GM19023 (cell line): ENCODE results near the gene RNLS.

Experiments
- ATAC-seq: cut with Tn5 transposase; IDR thresholded peaks from one replicate; pipeline ENCODE4 v1.9.1; 2021; ENCODE audit warnings: mild to moderate bottlenecking, moderate library complexity; ENCODE audit not compliant: unreplicated experiment

RNLS gene

DNA sequence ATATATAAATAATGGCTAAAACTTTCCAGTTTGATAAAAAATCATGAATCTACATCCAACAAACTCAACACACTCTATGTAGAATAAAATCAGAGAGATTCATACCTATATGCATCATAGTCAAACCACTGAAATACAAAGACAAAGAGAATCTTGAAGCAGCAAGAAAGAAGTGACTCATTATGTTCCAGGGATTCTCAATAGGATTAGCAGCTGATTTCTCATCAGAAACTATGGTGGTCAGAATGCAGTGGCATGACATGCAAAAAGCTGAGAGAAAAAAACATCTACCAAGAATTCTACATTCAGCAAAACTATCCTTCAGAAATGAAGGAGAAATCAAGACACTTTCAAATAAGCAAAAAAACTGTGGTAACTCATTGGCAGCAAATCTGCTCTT lies 187.4 kb downstream of the RNLS start:
- ATAC-seq, result no peak

DNA sequence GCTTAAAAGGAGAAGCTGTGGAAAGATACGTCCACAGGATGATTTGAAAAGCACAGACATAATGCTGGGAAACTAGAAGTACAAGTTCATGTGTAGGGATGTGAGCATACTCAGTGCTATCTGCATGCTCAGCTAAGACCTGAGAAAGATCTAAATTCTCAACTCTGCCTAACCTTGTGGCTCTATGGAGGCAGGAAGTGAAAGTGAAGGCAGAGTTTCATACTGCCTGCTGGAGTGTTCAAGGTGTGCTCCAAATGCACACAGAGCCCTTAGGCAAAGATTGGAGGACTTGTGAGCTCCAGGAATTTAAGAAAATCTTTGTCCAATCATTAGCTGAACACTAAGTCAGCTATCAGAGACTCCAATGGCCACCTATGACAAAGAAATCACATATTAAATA lies 190.9 kb downstream of the RNLS start:
- ATAC-seq, result peak; percentile 85

DNA sequence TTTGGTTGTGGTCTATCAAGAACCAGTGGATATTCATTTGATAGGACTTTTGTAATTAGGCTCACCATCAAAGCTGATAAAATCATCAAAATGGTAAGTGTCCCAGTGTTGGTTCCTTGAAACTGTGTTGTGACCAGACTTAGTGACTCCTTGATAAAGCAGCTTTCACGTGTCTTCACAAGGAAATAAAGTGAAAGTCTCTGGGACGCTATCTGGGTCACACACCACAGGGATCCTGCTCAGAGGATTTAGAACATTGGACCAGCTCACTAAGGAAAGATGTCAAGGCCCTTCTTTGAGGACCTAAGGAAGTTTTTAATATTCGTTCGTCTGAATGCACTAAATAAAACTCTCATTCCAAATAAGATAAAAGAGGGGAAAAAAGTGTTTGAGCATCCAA lies 193.1 kb downstream of the RNLS start:
- ATAC-seq, result no peak

DNA sequence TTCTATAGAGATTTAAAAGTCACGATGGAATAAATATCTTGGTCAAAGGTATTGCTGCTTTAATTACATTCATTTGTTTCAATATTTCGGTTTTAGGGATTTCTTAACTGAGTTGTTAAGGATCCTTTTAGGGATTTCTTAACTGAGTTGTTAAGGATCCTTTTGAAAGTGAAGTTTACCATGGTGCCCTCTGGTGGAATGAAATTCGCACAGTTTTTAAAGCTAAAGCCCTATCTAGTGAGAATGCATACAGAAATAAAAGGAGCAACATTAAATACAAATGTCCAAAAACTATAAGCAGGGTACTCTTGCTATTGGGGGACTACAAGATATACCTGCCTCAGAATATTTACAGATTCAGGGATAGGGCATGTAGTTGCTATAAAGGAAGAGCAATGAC lies 193.7 kb downstream of the RNLS start:
- no peak for ATAC-seq

DNA sequence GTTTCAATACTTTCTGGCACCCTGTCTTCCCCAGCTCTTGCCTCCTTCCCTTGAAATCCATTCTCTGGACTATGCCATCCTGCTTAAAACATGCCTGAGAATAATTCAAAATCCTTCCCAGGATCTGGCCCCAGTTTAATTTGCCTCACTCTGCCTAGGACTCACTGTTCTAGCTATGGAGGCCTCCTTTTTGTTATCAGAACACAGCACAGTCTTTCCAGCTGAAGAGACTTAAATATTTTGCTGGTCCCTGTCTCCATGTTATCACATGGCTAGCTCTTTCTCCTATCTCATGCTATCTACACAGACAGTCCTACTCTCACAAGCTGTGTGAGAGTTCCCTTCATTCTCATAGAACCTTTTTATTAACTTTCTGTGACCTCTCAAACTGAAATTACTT lies 194.8 kb downstream of the RNLS start:
- ATAC-seq, result no peak

DNA sequence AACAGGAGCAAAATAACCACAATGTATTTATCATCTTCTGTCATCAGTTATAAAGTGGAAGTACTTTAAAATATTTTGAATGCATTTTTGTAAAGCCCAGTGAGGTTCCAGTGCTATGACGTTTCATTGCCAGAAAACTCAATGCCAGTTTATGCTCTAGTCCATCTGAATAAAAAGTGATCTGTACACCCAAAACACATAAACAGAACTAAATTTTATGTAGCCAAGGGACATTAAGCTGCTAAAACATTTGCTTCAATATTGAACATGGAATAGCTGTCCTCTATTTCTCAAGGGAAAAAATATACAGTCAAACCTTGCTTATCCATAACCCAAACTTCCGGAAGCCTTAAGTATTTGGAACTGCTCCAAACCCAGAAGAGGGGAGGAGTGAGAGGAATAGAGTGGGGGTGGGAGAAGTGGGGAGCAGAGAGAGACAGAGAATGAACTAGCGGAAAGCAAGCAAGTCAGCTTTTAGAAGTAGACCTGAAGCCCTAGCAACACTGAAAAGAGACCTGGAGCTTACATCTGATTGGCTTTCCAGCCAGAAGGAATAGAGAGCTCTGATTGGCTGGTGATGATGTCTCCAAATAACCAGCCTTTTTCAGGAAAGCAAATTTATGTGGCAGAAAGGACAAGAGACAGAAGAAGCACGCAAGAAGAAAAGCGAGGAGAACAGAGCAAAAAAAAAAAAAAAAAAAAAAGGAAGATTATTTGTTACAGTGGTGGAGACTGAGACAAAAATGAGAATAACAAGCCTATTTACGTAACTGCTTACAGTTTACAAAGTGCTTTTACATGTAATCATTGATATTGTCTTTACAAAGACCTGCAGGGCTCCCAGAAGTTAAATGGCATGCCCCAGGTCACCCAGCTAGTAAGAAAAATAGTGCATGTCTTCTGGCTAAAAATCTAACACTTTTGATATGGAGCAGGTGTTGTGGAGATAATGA lies 196.0 kb downstream of the RNLS start:
- ATAC-seq, result peak; percentile 43

DNA sequence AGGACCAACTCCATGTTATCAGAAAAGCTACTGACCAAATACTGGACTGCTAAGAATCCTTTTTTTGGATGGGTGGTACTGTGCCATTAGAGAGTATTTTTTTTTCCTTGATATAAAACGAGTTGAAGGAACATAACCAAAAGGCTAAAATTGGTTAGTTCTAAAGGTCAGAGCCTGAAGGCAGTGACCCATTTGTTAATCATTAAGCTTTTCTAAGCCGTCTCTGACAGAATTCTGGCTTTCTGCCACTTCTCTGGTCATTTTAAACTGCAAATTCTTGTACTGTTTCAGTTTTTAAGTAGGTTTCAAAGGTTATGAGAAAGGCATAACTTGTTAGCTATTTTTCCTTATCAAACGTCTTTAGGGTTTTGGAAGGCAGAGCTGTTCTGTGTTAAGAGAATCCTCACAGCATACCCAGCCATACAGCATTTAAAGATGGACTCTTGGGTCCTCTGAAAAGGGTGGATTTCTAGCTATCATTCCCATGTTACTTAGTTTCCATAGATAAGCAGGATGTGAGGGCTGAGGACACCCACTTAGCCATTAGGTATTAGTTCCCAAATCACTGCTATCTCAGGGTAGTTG lies 196.8 kb downstream of the RNLS start:
- ATAC-seq, result peak; percentile 46

DNA sequence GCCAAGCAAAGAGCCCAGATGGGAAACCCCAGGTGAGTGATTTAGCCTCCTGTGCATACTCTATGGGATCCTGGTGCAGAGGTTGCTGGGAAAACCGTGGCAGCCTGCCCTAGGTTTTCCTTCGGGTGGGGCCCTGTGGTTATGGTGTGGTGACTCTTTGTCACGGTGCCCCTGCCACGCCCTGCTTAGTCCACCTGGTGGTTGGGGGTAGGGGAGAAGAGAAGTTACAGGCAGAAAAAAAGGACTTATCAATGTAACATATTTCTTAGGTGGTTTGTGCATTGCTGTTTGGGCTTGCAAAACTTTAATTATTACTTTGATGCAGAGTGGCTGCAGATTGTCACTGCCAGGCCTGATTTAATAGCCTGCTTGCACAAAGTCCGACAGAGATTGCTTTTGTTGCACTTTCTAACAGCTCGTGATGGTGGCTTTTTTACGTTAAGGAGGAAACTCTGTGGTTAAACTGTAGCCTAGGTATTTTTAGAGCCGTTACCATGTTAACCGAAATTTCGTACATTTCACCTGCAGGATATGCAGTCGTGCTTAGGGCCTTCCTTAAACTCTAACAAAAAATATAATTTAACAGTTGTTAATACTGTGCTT lies 197.4 kb downstream of the RNLS start:
- peak; percentile 71 for ATAC-seq

DNA sequence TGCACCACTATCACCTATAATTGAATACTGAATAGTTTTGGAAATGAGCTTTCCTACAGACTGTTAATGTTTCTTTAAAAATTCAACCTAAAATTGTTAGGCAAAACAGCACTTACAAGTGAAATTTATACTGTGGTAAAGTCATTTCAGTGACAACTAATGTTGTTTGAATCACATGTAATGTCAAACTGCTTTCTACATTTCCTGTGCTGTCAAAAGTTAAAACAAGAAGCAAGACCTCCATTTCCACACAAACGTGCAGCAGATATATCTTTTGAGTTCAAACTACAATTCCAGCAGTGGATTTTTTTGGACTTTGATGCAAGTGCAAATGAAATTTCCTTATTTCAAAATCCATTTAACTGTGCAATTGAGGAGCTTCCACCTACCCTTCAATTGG lies 199.8 kb downstream of the RNLS start:
- no peak for ATAC-seq

DNA sequence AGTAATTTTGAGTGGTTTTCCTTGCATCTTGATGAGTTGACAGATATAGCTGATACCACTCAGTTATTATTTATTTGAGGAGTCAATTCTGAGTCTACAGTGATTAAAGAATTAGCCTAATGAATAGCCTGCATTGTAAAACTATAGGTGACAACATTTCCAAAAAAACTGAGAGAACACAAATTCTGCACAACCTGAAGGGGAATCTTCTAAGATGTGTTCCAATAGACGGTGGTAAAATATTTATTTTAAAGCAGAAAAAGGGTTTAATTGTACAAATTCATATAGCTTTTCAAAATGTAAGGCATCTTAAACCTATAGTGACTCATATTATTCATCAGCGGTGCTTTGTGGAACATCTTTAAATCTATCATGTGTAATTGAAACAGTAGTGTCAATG lies 200.4 kb downstream of the RNLS start:
- no peak for ATAC-seq

DNA sequence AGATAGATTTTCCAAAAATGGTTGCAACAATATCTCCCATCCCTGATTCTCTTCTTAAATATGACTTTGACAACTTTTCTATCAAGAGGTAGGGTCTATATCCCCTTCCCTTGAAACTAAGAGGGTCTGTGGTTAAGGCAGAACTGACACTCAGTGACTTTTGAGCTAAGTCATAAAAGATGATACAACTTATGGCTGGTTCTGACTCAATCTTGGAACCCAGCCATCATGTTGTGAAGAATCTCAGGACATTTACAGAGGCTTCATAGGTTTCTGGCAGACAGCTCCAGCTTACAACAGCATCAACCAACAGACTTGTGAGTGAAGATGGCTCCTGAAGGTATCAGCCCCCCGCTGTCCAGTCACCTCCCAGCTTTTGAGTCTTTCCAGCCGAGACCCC lies 203.5 kb downstream of the RNLS start:
- no peak for ATAC-seq

DNA sequence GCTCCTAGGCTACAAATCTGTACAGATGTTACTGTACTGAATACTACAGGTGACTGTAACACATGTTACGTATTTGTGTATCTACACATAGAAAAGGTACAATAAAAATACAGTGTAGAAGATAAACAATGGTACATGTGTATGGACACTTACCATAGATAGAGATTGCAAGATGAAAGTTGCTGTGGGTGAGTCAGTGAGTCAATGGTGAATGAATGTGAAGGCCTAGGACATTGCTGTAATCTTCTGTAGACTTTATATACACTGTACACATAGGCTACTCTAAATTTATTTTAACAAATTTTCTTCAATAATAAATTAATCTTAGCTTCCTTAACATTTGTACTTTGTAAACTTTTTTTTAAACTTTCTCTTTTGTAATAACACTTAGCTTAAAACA lies 205.6 kb downstream of the RNLS start:
- no peak for ATAC-seq

DNA sequence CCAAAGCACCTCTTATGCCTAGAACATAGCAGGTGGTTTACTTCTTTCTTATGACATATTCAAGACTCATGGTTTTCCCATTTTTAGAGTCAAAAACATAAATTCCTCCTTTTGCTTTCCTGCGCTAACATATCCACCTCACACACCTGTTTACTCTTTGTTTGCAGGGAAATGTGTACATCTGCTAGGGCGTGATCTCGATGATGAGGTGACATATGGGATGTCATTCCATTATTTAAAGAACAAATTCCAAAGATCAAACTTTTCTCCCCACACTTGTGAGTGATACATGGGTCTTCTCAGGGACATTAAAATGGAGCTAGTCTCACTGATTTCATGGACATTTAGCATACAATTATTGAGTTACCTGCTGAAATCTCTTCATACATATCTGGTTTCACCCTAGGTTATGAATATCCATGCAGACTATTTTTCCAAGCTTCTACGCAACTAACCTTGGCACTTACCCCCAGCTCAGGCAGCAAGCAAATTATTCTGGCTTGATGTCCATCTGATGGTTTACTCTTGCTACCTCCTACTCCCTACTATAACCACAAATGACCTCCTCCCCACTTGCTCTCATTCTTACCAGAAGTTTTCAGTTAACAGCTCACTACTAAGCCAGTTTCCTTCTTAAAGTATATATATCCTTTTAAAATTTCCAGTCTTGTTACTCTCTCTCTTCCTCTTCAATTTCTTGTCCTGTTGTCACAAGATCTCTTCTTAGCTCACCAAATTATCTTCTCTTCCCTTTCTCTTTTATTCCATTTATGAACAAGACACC lies 208.5 kb downstream of the RNLS start:
- ATAC-seq, result no peak

DNA sequence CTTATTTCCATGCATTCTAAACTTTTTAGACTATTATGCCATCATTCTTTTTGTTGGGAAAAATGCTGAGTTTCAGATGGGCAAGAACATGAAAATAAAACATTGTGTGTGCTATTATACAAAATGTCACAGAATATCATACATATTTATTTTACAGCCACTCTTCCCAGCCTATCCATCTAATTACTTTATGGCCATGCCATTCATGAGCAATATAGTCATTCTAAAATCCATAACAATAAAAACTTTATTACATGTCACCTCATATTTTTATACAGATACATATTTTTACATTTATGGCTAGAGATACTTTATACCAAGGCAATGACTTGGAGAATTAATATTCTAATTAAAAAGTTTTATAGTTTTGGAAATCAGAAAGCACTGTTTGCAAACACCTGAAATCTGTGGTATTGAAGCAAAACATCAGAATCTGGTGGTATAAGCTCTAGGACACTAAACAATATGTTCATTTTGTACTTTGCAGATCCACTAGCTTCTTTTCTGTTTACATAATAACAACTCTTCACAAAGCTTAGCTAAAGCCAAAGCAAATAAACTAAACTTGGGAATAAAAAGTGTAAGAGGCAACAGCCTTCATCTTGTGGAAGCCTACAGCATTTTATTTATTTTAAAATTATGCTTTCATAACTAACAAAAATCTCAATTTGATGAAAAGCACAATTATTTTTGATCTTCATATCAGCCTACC lies 210.1 kb downstream of the RNLS start:
- no peak for ATAC-seq

DNA sequence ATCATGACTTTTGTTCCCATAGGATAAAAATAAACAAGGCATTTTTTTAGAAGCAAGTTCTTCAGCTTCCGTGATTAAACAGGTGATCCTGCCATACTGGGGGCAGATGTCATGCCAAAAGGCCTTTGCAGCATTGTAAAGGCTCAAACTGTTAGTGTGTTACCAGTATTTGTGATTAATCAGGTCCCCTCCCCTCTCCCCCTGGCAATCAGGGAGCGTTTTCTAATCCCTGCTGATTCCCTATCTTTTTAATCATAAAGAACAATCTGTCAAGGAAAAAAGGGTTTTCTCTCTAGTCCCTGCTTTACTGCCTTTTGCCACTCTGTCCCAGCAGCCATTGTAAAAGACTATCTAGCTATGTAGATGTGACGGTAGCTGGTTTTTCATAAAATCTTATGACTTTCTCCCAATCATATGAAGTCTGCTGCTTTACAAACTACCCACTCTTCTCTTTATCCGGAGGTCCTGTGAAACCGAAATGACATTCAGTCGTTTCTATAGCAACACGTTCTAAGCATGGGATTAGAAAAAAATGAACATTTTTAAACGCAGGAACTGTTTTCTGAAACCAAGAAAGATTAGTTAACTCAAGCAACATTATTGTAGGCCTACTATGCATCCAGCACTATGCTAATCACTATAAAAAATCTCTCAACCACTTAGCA lies 210.9 kb downstream of the RNLS start:
- ATAC-seq, result no peak

DNA sequence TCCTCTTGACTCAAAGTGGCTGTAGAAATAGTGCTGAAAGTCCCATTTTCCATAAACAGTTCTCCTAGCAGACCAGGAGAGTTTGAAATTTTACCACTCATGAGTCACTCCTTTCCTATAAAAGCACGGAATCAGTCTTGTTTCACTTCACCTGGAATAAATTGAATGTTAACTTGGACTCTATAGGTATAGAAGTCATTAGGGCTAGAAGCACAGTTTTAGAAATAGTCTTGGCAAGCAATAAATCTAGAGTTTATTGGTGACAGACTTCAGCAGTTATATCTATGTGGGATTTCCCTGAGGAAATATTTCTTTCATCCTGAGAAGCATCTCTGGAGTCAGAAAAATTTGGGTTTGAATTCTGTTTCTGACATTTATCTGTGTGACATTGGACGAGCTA lies 212.4 kb downstream of the RNLS start:
- no peak for ATAC-seq

DNA sequence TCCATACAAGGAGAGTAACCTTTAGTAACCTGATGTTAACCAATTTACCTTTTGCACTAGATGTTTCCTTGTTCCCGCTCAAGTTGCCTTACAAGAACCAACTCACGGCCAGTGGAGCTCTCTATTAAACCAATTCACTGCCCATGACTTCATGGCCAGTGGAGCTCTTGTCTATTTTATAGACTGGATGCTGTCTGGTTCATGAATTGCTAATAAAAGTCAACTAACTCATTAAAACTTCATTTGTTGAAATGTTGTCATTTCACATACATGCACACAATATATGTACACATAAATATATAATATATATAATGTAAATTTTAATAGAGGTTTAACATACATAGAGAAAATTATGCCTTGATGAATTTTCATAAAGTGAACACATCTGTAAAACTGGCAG lies 216.3 kb downstream of the RNLS start:
- no peak for ATAC-seq

DNA sequence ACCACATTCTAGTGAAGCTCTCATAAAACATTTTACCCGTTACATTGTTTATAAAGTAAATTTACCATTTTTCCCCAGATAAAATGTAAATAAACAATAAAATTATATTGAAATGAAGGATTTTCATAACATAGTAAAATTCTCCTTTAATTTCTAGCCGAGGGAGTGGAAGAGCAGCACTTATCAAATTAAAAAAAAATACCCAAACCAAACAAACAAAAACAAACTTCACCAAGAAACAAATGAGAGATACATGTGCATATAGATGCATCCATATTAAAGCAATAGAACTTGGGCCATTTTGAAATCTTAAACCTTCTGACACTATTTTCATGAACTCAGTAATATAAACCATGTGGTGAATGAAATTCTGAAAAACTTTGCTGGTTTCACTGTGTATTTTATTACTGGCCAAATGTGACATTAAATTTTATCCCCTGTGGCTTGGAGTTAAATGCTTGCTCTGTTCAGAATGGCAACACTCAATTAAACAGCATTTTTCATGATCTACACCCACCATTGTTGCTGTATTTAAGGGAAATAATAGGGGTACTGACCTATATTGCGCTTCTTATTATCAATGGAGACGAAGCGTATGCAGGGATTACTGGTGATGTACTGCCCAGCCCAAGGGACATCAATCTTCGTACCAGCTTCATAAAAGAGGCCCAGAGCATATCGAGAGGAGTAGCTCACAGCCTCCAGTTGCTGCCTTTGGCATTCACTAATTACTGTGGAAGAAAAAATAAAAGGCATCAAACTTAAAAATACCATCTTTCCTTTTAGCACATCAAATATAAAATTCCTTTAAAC lies 220.9 kb downstream of the RNLS start:
- no peak for ATAC-seq

DNA sequence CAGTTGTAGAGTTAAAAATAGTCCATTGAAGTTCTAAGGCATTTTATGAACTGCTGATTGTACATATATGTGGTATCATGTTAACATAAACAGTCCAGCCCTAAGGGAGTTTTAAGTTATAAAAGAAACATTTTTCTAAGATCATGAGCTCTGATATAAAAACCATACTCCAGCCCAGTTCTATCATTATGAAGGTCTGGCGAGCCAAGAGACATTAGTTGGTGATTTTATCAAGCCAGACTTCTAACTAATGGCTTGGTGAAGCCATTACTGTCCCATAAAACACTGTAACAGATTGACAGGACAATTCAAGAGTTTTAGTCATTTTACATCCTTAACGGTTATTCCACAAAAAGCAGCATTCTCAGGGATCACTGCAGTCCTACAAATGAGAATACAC lies 221.6 kb downstream of the RNLS start:
- ATAC-seq, result no peak
